Hematopoietic multipotent progenitor cell (in vitro differentiated cells): ENCODE results near the gene DGCR8. TPM values are rescaled to one million over a fixed set of nuclear protein-coding genes. Genes with fewer than 3 reads are reported as not detected.

Source experiments
- DNase-seq, 3 donors: peaks; one replicate each; pipeline ENCODE4 v3.0.0-alpha.2; 2011 to 2015; ENCODE audit warnings: low read depth in 2 of 3, low spot score in 2 of 3
- total RNA-seq: library from RNA; depleted of rRNA; stranded (reverse); fragments of >200 nt; gene quantifications from one replicate; pipeline ENCODE4 v1.2.3, GENCODE V29; 2012

DGCR8 gene
- total RNA-seq, 1 donor: 29.6 TPM

GRCh38 chr22:20118300-20119020 lies 38.4 kb downstream of the DGCR8 start:
- DNase-seq: no peak

GRCh38 chr22:20121856-20122415 lies 41.9 kb downstream of the DGCR8 start:
- DNase-seq: no peak

- no peak for DNase-seq
Measured at GRCh38 chr22:20123366-20124082, 43.5 kb downstream of the DGCR8 start.

DNA sequence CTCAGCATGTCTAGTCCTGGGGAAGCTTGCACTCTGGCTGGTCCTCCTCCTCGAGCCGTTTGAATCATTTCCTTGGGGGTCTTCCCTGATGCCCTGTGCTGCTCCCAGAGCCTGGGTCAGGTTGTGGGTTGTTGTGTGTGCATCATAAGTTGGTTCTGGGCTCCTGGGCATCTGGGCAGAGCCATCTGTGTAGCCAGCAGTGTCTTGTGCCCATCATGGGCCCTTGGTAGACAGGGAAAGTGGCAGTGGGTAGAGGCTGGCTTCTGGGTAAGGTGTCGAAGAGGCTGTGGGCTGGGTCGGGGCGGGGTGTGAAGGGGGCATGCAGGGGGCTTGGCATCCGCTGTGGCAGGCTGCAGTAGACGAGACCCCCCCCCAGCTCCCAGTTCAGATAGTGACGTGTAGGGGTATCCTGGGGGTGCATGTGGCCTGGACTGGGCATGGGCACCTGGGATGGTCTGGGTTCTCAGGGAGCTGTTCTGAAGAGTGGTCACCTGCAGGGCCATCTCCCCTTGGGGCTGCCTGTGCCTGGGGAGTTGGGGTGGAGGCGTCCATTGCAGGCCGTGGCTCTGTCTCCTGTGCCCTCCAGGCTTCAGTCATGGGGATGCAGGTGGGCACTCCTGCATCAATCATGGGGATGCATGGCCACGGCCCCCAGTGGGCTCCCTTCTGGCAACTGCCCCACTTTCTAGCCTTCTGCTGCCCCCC lies 44.2 kb downstream of the DGCR8 start:
- no peak for DNase-seq

GRCh38 chr22:20125201-20126174 lies 45.4 kb downstream of the DGCR8 start:
- DNase-seq: no peak

DNA sequence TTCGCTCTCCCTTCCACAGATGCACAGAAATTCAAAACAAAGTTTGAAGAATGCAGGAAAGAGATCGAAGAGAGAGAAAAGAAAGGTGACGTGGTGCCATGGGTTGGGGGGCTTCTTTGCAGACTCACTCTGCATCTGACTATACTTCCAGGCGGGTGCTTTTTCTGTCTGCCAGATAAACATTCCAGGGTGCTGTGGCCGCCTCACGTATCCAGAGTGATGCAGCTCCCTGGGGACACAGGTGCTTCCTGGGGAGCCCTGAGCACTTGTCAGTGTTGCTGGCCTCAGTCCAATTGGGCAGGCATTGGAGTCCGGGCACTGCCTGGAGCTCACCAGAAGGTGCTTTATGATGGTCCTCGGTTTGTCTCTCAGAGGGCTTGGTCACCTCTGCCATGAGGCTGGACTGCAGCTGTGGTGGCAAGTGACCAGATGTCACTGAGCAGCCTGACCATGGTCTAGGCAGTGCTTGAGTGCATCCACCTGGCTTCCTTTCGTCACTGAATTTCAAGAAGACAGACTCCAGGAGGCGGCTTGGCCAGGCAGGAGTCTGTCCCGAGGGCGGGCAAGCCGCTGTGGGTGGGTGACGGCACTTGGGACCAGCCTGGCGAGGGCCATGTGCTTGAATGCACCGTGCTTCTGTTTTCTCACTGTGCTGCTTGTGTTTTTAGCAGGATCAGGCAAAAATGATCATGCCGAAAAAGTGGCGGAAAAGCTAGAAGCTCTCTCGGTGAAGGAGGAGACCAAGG lies 46.4 kb downstream of the DGCR8 start:
- DNase-seq: peak in 1 of 3 donors; percentile 12

- no peak for DNase-seq
Measured at GRCh38 chr22:20127318-20127868, 47.4 kb downstream of the DGCR8 start.

DNA sequence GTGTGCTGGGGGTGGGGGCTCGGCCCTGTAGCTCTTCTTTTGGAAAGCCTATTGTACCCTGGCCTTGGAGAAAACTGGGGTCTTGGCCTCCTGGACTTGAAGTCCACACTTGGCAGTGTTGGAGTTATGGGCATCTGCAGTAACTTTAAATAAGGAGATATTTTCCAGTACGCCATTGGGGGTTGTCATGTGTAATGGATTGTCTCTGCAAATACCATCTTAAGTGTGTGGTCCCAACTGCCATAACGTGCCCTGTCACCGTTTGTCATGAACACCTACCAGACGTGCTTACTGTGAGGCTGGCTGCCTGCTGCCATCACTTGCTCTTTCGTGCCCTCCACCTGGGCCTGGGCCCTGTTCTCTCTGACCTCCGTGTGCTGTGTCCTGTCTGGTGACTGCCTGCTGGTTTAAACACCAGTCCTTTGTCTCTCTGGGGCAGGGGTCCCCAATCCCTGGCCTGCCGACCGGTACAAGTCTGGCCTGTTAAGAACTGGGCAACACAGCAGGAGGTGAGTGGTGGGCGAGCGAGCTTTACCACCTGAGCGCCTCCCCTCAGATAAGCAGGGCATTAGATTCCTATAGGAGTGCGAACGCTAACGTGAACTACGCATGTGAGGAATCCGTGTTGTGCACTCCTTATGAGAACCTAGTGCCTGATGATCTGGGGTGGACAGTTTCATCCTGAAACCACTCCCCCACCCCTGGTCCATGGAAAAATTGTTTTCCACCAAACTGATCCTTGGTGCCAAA lies 48.0 kb downstream of the DGCR8 start:
- DNase-seq: no peak

DNA sequence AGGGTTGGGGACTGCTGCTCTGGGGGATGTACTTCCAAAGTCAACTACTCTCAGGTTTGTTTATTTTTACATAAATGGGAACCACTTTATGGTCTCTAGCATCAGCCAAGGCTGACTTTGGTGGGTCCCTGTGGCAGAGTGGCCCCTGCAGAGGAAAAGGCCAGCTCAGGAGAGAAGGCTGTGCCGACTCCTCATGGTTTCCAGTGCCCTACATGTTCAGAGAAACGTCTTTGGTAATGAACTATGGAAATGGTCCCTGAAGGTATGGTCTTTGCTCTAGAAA lies 48.5 kb downstream of the DGCR8 start:
- DNase-seq: no peak

DNA sequence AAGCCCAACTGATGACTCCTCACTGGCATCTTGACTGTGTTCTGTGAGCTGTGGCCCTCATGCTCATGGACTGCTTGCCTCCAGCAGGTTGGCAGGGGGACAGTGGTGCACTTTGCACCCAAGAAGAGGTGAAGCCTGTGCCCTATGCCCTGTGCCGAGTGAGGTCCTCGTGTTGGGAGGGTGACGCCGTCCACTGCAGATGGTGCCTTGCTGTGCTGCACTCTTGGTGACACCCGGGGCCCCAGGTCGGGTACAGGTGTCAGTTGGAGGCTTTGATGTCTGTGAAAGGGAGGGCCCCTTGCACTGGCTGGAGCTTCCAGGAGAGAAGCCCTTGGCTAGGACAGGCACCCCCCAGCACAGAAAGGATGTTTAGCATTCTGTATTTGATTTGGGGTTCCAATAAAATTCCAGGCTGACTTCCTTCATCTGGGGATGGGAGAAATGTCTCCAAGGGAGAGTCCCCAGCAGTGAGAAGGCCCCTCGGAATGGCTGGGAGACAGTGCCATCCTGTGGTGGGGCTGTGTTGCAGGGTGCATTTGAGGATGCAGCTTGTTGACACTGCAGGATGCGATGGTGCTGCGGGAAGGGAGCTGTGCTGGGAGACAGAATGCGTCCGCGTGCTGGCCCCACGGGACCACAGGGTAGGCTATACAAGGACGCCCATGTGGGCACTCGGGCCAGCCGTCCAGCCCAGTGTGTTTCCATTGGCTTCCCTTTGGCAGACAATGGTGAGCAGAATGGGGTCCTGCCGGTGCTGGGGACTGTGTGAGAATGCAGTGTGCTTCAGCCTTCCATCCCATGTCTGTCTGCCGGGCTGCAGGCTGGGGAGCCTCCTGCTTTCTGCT lies 49.1 kb downstream of the DGCR8 start:
- DNase-seq: peak in 2 of 3 donors; percentile 31 to 40

- DNase-seq: no peak
Measured at GRCh38 chr22:20129747-20130014, 49.6 kb downstream of the DGCR8 start.

DNA sequence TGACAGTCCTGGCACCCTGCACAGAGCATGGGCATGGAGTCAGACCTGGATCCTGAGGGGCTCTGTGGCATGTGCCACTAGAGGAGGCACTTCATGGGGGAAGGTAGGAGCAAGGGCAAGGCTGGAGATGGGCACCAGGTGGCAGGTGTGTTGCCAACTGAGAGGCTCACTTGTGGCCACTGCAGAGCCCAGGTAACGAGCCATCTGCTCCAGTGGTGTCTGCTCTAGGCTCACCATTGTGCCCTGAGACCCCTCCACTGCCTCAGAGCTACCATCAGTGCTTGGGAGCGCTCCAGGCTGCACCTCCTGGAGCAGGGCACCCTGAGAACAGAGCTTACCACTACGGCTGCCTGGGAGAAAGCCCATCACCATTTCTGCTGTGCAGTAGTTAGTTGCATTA lies 50.3 kb downstream of the DGCR8 start:
- DNase-seq: no peak

- peak; percentile 52 to 80 (median 76) for DNase-seq
Measured at GRCh38 chr22:20130731-20131596, 50.9 kb downstream of the DGCR8 start.

DNA sequence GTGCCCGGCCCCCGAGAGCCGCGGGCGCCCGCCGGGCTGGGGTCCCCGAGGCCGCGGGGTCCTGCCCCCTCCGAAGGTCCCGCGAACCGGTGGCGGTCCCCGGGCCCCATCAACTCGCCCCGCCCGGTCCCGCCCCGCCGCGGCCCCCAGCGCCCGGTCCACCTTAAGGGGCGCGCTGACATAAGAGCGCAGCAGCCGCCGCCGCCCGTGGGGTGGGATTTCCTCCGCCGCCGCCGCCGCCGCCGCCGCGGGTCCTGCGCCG lies 51.5 kb downstream of the DGCR8 start, which contains the start of gene ZDHHC8:
Gene ZDHHC8, plus strand, starts transcription at position 208 of the 262 bp plus-strand sequence. CDS start 144 bp downstream, outside the sequence.
- DNase-seq: peak in 2 of 3 donors; percentile 29 to 40

DNA sequence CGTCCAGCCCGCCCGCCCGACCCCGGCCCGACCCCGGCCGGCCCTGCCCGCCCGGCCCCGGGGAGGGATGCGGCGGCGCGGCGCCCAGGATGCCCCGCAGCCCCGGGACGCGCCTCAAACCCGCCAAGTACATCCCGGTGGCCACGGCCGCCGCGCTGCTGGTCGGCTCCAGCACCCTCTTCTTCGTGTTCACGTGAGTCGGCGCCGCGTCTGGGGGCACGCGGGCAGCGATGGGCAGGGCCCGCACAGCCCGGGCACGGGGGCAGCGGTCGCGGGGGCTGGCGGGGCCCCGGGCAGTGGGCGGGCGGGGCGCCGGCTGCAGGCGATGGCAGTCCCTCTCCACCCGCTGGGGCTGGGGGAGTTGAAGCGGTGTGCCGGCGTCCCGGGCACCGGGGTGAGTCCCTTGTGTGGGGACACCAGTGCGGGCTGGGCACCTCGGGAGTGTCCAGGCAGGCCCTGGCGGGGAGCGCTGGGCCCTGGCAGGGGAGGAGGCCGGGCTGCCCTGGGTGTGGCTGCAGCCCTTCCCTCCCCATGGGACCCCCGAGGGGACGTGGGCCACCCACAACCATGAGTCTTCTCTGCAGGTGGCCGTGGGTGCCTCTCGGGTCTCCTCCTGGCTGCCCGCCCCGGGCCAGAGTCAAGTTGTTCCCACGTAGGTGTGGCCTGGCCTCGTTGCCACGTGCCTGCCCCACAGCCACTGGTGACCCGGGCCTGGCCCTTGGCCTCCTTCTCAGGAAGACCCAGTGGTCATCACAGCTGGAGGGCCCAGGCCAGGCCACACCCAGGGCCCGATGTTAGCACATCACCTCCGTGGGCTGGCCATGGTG lies 52.0 kb downstream of the DGCR8 start:
- peak in 1 of 3 donors; percentile 28 for DNase-seq

GRCh38 chr22:20132686-20133246 lies 52.7 kb downstream of the DGCR8 start:
- no peak for DNase-seq
